Mammary epithelial cell (primary cell): ENCODE measurements around the gene ASIP.

Experiments used
- EZH2 ChIP-seq: IDR thresholded peaks from 2 replicates; pipeline ENCODE4 v1.6.1; 2012; ENCODE audit warnings: low read length, inconsistent platforms, borderline replicate concordance
- TF ChIP-seq, protein P1 (sequence below), 2 donors: IDR thresholded peaks in 1 of 2; conservative IDR thresholded peaks in 1 of 2; 2 replicates each; pipeline ENCODE4 v1.5.1; 2011 to 2012; ENCODE audit warnings: inconsistent platforms in 2 of 2, low read length in 2 of 2, mild to moderate bottlenecking in 2 of 2, control low read depth in 1 of 2, low read depth in 1 of 2; ENCODE audit not compliant: insufficient read depth in 1 of 2; ENCODE audit errors: extremely low read depth in 1 of 2

GRCh38 chr20:34211591-34211990 is 29.6 kb upstream of the ASIP start:
- TF ChIP-seq EZH2, result no peak
- TF ChIP-seq, protein P1, sequence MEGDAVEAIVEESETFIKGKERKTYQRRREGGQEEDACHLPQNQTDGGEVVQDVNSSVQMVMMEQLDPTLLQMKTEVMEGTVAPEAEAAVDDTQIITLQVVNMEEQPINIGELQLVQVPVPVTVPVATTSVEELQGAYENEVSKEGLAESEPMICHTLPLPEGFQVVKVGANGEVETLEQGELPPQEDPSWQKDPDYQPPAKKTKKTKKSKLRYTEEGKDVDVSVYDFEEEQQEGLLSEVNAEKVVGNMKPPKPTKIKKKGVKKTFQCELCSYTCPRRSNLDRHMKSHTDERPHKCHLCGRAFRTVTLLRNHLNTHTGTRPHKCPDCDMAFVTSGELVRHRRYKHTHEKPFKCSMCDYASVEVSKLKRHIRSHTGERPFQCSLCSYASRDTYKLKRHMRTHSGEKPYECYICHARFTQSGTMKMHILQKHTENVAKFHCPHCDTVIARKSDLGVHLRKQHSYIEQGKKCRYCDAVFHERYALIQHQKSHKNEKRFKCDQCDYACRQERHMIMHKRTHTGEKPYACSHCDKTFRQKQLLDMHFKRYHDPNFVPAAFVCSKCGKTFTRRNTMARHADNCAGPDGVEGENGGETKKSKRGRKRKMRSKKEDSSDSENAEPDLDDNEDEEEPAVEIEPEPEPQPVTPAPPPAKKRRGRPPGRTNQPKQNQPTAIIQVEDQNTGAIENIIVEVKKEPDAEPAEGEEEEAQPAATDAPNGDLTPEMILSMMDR (conservative IDR thresholded peaks at IDR 0.05 in 1 of 2, IDR thresholded peaks at IDR 0.05 in 1 of 2; ENCODE audit: extremely low read depth in 1 of 2, insufficient read depth in 1 of 2, low read depth in 1 of 2, low read length in 2 of 2), result no peak
